HEK293 (cell line): Measurements from ENCODE around the gene CMTM4.

Experiments used
- ZNF394 ChIP-seq: fragments of 450-650 bp; formaldehyde crosslinking; IDR thresholded peaks from 2 replicates; pipeline ENCODE4 v1.5.1; 2016; ENCODE audit warnings: missing biosample characterization, missing genetic modification characterization, mild to moderate bottlenecking, moderate library complexity, borderline replicate concordance
- TF ChIP-seq, protein P1 (sequence below): fragments of 450-650 bp; formaldehyde crosslinking; IDR thresholded peaks from 2 replicates; pipeline ENCODE4 v1.5.1; 2016; ENCODE audit warnings: missing biosample characterization, missing genetic modification characterization

DNA sequence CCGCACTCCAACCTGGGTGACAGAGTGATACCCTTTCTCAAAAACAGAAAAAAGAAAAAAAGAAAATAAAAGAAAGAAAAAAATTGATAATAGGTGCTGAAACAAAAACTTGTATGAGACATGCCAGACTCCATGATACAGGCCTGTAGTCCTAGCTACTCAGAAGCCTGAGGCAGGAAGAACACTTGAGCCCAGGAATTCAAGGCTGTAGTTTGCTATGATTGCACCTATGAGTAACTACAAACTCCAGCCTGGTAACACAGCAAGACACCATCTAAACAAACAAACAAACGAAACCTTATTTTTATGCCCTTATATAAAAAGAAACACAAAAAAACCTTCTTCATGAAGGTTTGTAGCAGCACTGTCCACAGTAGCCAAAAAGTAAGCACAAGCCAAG lies 5.0 kb upstream of the CMTM4 start:
- TF ChIP-seq ZNF394 (tag by site-specific recombination), result no peak
- TF ChIP-seq, protein P1, sequence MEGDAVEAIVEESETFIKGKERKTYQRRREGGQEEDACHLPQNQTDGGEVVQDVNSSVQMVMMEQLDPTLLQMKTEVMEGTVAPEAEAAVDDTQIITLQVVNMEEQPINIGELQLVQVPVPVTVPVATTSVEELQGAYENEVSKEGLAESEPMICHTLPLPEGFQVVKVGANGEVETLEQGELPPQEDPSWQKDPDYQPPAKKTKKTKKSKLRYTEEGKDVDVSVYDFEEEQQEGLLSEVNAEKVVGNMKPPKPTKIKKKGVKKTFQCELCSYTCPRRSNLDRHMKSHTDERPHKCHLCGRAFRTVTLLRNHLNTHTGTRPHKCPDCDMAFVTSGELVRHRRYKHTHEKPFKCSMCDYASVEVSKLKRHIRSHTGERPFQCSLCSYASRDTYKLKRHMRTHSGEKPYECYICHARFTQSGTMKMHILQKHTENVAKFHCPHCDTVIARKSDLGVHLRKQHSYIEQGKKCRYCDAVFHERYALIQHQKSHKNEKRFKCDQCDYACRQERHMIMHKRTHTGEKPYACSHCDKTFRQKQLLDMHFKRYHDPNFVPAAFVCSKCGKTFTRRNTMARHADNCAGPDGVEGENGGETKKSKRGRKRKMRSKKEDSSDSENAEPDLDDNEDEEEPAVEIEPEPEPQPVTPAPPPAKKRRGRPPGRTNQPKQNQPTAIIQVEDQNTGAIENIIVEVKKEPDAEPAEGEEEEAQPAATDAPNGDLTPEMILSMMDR (tag by site-specific recombination), result no peak
